HG03064 (cell line): ENCODE measurements around the gene FUOM.
A peak's percentile ranks its signal among the peaks of the same experiment; 100 is the strongest.

ENCODE experiments used
- ATAC-seq: cut with Tn5 transposase; IDR thresholded peaks from one replicate; pipeline ENCODE4 v1.9.1; 2021; ENCODE audit warnings: low read depth; ENCODE audit not compliant: unreplicated experiment

Gene FUOM

GRCh38 chr10:133357285-133358161 is at the start of gene FUOM:
Gene FUOM, minus strand, starts transcription at chr10:133358019. Its CDS starts 12 bp downstream, at chr10:133358007.
- ATAC-seq, result peak; percentile 63

DNA sequence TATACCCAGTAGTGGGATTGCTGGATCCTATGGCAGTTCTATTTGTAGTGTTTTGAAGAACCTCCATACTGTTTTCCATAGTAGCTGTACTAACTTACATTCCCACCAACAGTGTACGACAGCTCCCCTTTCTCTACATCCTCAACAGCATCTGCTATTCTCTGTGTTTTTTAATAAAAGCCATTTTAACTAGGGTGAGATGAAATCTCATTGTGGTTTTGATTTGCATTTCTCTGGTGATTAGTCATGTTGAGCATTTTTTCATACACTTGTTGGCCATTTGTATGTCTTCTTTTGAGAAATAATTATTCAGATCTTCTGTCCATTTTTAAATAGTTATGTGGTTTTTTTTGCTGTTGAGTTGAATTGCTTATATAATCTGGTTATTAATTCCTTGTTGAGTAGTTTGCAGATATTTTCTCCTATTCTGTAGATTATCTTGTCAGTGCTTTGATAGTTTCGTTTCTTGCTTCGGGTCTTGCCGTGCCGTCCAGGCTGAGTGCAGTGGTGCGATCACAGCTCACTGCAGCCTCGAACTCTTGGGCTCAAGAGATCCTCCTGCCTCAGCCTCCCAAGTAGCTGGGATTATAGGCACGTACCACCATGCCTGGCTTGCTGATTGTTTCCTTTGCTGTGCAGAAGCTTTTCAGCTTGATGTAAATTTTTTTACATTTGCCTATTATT is 48.2 kb upstream of the FUOM start:
- ATAC-seq, result peak; percentile 62

- ATAC-seq, result no peak
Observed at GRCh38 chr10:133405272-133405671, 47.5 kb upstream of the FUOM start.

- ATAC-seq, result no peak
Observed at GRCh38 chr10:133403784-133404183, 46.0 kb upstream of the FUOM start.

- no peak for ATAC-seq
Observed at GRCh38 chr10:133403359-133403758, 45.5 kb upstream of the FUOM start.

- ATAC-seq, result no peak
Observed at GRCh38 chr10:133401981-133402725, 44.3 kb upstream of the FUOM start.

DNA sequence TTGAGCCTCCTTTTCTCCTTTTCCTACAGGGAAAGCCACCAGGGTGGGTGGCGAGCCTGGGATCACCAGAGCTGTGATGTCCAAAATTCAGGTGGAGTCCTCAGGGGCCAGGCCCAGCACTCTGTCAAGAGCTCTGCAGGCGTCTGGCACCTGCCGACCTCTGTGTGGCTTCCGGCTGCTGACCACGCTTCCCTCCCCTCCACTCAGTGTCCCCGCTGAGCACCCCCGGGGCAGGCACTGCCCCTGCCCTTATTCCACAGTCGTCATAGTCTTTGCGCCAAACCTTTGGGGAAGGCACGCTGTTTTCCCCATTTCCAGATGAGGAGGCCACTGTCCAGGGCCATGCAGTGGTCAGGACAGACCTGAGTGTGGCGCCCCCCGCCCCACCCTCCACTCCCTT is 43.7 kb upstream of the FUOM start:
- no peak for ATAC-seq

GRCh38 chr10:133400624-133401424 is 43.0 kb upstream of the FUOM start:
- ATAC-seq, result no peak

- no peak for ATAC-seq
Observed at GRCh38 chr10:133399123-133399601, 41.3 kb upstream of the FUOM start.

DNA sequence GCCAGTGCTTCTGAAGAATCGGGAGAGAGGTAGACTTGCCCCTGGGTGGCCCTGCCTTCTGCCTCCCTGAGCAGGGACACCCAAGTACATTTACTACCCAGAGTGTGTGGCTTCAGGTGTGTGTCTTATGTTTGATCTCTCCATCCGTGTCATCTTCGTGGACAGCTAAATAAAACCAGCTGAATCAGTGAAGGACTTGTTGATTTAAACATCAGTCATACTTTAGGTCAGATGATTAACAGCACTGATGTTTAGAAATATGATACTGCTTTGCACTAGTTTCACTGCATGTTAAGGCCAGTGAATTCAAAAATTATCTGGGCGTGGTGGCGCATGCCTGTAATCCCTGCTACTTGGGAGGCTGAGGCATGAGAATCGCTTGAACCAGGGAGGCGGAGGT is 40.1 kb upstream of the FUOM start:
- no peak for ATAC-seq

DNA sequence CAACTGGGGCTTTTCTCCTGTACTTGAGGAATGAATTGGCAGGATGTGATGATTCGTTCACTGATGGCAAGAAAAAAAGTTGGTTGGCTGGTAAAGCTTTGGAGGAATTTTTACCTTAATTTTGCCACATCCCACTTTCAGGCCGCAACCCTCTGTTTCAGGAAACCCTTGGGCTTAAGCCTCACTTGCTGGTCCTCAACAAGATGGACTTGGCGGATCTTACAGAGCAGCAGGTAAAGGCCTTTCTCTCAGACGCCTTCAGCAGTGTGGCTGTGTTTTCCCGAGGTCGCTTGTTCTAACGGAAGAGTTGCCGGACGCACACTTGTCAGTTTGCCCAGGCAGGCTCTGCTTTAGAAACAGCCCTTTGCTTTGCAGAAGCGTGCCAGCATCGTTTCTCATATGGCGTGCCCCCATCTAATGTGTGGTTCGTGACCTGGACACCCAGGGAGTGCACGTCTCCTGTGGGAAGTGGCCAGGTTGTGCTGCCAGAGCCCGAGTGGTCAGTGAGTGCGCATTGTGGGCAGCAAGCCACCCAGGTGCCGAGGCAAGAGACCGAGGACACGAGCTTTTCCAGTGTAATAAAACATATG is 38.3 kb upstream of the FUOM start:
- no peak for ATAC-seq

DNA sequence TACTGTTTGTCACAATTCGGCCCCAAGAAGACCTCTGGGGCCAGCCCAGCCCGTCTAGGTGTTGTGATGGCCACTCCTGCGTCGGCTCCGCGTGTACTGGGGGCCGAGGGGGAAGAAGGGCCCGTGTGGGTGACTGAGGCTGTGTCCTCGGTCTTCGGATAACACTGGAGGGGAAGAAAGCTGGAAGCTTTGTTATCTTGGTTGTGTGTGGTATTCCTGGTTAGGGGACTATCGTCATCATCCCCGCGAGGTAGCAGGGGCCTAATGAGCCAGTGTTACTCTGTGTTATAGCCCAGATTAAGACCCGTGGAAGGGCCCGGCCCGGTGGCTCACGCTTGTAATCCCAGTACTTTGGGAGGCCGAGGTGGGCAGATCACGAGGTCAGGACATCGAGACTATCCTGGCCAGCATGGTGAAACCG is 37.0 kb upstream of the FUOM start:
- ATAC-seq, result no peak

DNA sequence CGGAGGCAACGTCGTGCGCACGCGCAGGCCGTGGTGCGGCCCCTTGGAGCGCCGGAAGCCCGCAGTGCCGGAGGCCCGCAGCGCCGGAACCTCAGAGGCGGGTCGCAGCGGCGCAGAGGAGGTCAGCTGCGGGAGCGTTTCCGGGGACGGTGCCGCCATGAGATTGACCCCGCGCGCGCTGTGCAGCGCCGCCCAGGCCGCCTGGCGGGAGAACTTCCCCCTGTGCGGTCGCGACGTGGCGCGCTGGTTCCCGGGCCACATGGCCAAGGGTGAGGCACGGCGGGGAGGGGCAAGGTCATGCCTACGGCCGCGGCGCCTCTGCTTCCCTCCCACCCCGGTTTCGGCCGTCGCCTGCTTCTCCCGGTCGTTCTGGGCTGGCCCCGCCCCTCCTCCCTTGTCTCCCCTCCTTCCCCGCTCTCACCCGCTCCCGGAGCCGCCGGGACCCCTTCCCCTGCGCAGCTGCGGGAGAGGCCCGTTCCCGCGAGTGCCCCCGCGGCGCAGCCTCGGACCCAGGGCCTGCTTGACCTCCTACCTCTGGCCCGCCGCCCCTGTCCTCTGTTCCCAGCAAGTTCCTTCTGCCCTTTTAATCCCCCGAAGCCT is 36.3 kb upstream of the FUOM start, which contains the start of gene MTG1:
Gene MTG1, plus strand, starts transcription at position 94 of the 600 bp plus-strand sequence. Its CDS starts 64 bp downstream, at position 158.
- ATAC-seq, result peak; percentile 48

- no peak for ATAC-seq
Observed at GRCh38 chr10:133393401-133394063, 35.7 kb upstream of the FUOM start.

GRCh38 chr10:133391761-133392518 is 34.1 kb upstream of the FUOM start:
- ATAC-seq, result no peak

- ATAC-seq, result no peak
Observed at GRCh38 chr10:133391249-133391635, 33.4 kb upstream of the FUOM start.

GRCh38 chr10:133390597-133391248 is 32.9 kb upstream of the FUOM start:
- ATAC-seq, result no peak
